ENCODE data around the gene TRPM8. TPM values are rescaled to one million over a fixed set of nuclear protein-coding genes. Genes with fewer than 3 reads are reported as not detected.

Gene TRPM8
- total and polyA plus RNA-seq, 2 experiments from 2014 or later, result 0.83 TPM; not detected in 1

GRCh38 chr2:234019896-234020295 lies 102.7 kb downstream of the TRPM8 start:
- Histone ChIP-seq H3K36me3 (no peaks in the 10 kb centered on the region), H3K4me3 (no peak overlapping the region), H3K27me3 (no peaks in the 10 kb centered on the region), H3K9me3 (ENCODE audit: low read depth) (no peaks in the 10 kb centered on the region), H3K4me1 (ENCODE audit: low read depth) (no peaks in the 10 kb centered on the region), H3K27ac (no peak overlapping the region)
- no peak for TF ChIP-seq CTCF (IDR thresholded peaks at IDR 0.05; ENCODE audit: low read depth, low read length)
- no peak for DNase-seq (ENCODE audit: low read depth in 1 of 2, low spot score in 1 of 2)

- no peak for TF ChIP-seq CTCF (IDR thresholded peaks at IDR 0.05; ENCODE audit: low read depth, low read length)
- Histone ChIP-seq H3K4me3 (no peak overlapping the region), H3K27me3 (no peaks in the 10 kb centered on the region), H3K36me3 (no peaks in the 10 kb centered on the region), H3K9me3 (ENCODE audit: low read depth) (no peaks in the 10 kb centered on the region), H3K27ac (no peak overlapping the region), H3K4me1 (ENCODE audit: low read depth) (no peaks in the 10 kb centered on the region)
- DNase-seq (ENCODE audit: low read depth in 1 of 2, low spot score in 1 of 2), result no peak
Observed at GRCh38 chr2:234020332-234020731, 103.2 kb downstream of the TRPM8 start.

GRCh38 chr2:234022424-234022823 lies 105.3 kb downstream of the TRPM8 start:
- no peak for DNase-seq (ENCODE audit: low read depth in 1 of 2, low spot score in 1 of 2)
- no peaks in the 10 kb centered on the region for H3K36me3 ChIP-seq
- TF ChIP-seq CTCF (IDR thresholded peaks at IDR 0.05; ENCODE audit: low read depth, low read length), result no peak
- H3K4me3 ChIP-seq, result no peak overlapping the region
- H3K27ac ChIP-seq, result no peak overlapping the region
- H3K9me3 ChIP-seq (ENCODE audit: low read depth), result no peaks in the 10 kb centered on the region
- H3K4me1 ChIP-seq (ENCODE audit: low read depth), result peaks cover 5% of the 10 kb centered on the region
- H3K27me3 ChIP-seq, result no peaks in the 10 kb centered on the region

GRCh38 chr2:234024304-234024703 lies 107.1 kb downstream of the TRPM8 start:
- H3K36me3 ChIP-seq, result no peaks in the 10 kb centered on the region
- no peak for DNase-seq (ENCODE audit: low read depth in 1 of 2, low spot score in 1 of 2)
- no peak for TF ChIP-seq CTCF (IDR thresholded peaks at IDR 0.05; ENCODE audit: low read depth, low read length)
- H3K27me3 ChIP-seq, result no peaks in the 10 kb centered on the region
- H3K9me3 ChIP-seq (ENCODE audit: low read depth), result no peaks in the 10 kb centered on the region
- peaks cover 5% of the 10 kb centered on the region for H3K4me1 ChIP-seq (ENCODE audit: low read depth)
- no peak overlapping the region for H3K27ac ChIP-seq
- H3K4me3 ChIP-seq, result no peak overlapping the region

GRCh38 chr2:234025466-234025865 lies 108.3 kb downstream of the TRPM8 start:
- H3K4me3 ChIP-seq, result no peak overlapping the region
- TF ChIP-seq CTCF (IDR thresholded peaks at IDR 0.05; ENCODE audit: low read depth, low read length), result no peak
- no peak for DNase-seq (ENCODE audit: low read depth in 1 of 2, low spot score in 1 of 2)
- peaks cover 5% of the 10 kb centered on the region for H3K4me1 ChIP-seq (ENCODE audit: low read depth)
- no peak overlapping the region for H3K27ac ChIP-seq
- no peaks in the 10 kb centered on the region for H3K36me3 ChIP-seq
- no peaks in the 10 kb centered on the region for H3K9me3 ChIP-seq (ENCODE audit: low read depth)
- no peaks in the 10 kb centered on the region for H3K27me3 ChIP-seq

GRCh38 chr2:234025891-234026401 lies 108.8 kb downstream of the TRPM8 start:
- Histone ChIP-seq H3K27ac (no peak overlapping the region), H3K4me3 (no peak overlapping the region), H3K27me3 (no peaks in the 10 kb centered on the region), H3K9me3 (ENCODE audit: low read depth) (no peaks in the 10 kb centered on the region), H3K36me3 (no peaks in the 10 kb centered on the region), H3K4me1 (ENCODE audit: low read depth) (peaks cover 5% of the 10 kb centered on the region)
- no peak for DNase-seq (ENCODE audit: low read depth in 1 of 2, low spot score in 1 of 2)
- no peak for TF ChIP-seq CTCF (IDR thresholded peaks at IDR 0.05; ENCODE audit: low read depth, low read length)

Data from cardiac muscle cell (in vitro differentiated cells and primary cell).